ENCODE measurements around the gene TANC1.

GRCh38 chr2:159213296-159213695, 244.9 kb downstream of the TANC1 start:
- no peak for TF ChIP-seq EZH2 (IDR thresholded peaks at IDR 0.05; ENCODE audit: borderline replicate concordance, low read depth, low read length, severe bottlenecking)
- TF ChIP-seq, protein P1, sequence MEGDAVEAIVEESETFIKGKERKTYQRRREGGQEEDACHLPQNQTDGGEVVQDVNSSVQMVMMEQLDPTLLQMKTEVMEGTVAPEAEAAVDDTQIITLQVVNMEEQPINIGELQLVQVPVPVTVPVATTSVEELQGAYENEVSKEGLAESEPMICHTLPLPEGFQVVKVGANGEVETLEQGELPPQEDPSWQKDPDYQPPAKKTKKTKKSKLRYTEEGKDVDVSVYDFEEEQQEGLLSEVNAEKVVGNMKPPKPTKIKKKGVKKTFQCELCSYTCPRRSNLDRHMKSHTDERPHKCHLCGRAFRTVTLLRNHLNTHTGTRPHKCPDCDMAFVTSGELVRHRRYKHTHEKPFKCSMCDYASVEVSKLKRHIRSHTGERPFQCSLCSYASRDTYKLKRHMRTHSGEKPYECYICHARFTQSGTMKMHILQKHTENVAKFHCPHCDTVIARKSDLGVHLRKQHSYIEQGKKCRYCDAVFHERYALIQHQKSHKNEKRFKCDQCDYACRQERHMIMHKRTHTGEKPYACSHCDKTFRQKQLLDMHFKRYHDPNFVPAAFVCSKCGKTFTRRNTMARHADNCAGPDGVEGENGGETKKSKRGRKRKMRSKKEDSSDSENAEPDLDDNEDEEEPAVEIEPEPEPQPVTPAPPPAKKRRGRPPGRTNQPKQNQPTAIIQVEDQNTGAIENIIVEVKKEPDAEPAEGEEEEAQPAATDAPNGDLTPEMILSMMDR (IDR thresholded peaks at IDR 0.05; ENCODE audit: borderline replicate concordance, extremely low read depth, low read length, poor library complexity, severe bottlenecking) = no peak

Measured in DND-41 (cell line).